Ramos (cell line): ENCODE data around the gene SEMA4A.
"Not testable (repeated sequence)": the region's sequence is repeated elsewhere in the genome, so short reads cannot be mapped to it uniquely, and the experiment has no call there.

Experiments
- in situ Hi-C: fragments of 300-500 bp; cut with MboI; formaldehyde crosslinking; loops from one replicate; pipeline ENCODE4 v1.14.3; 2022; ENCODE audit warnings: low sequenced_read_pairs; ENCODE audit not compliant: unreplicated experiment

The SEMA4A gene

GRCh38 chr1:156155756-156156510 lies 2.5 kb downstream of the SEMA4A start:
- in situ Hi-C loops = no loop called here

GRCh38 chr1:156157506-156157905 lies 4.1 kb downstream of the SEMA4A start:
- in situ Hi-C loops = no loop called here

GRCh38 chr1:156157966-156158365 lies 4.6 kb downstream of the SEMA4A start:
- in situ Hi-C loops = no loop called here

- in situ Hi-C loops = no loop called here
Measured at GRCh38 chr1:156160000-156160742, 6.8 kb downstream of the SEMA4A start.

GRCh38 chr1:156160743-156161171 lies 7.4 kb downstream of the SEMA4A start:
- in situ Hi-C loops = no loop called here

GRCh38 chr1:156162430-156163037 lies 9.1 kb downstream of the SEMA4A start:
- in situ Hi-C loops = no loop called here

- in situ Hi-C loops = no loop called here
Measured at GRCh38 chr1:156163712-156164111, 10.3 kb downstream of the SEMA4A start.

- in situ Hi-C loops = no loop called here
Measured at GRCh38 chr1:156164125-156164831, 10.9 kb downstream of the SEMA4A start.

GRCh38 chr1:156165083-156165482 lies 11.7 kb downstream of the SEMA4A start:
- in situ Hi-C loops = no loop called here

- in situ Hi-C loops = no loop called here
Measured at GRCh38 chr1:156167536-156167935, 14.2 kb downstream of the SEMA4A start.

GRCh38 chr1:156172696-156173470 lies 19.5 kb downstream of the SEMA4A start:
- in situ Hi-C loops = no loop called here

- in situ Hi-C loops = no loop called here
Measured at GRCh38 chr1:156176610-156177210, 23.3 kb downstream of the SEMA4A start.

- in situ Hi-C loops = no loop called here
Measured at GRCh38 chr1:156177919-156178654, 24.7 kb downstream of the SEMA4A start.

- in situ Hi-C loops = no loop called here
Measured at GRCh38 chr1:156180471-156180870, 27.1 kb downstream of the SEMA4A start.

- in situ Hi-C loops = not testable (repeated sequence)
Measured at GRCh38 chr1:156181391-156181924, 28.1 kb downstream of the SEMA4A start.

GRCh38 chr1:156182010-156182779 lies 28.8 kb downstream of the SEMA4A start:
- in situ Hi-C loops = not testable (repeated sequence)

- in situ Hi-C loops = not testable (repeated sequence)
Measured at GRCh38 chr1:156186347-156187177, 33.2 kb downstream of the SEMA4A start.
